DLD1 (cell line): ENCODE results near the gene IMMP2L.

ENCODE experiments used
- in situ Hi-C: cut with HindIII; loops from 2 replicates; pipeline ENCODE4 v1.10.0; 2017; ENCODE audit warnings: low sequenced_read_pairs

The IMMP2L gene

DNA sequence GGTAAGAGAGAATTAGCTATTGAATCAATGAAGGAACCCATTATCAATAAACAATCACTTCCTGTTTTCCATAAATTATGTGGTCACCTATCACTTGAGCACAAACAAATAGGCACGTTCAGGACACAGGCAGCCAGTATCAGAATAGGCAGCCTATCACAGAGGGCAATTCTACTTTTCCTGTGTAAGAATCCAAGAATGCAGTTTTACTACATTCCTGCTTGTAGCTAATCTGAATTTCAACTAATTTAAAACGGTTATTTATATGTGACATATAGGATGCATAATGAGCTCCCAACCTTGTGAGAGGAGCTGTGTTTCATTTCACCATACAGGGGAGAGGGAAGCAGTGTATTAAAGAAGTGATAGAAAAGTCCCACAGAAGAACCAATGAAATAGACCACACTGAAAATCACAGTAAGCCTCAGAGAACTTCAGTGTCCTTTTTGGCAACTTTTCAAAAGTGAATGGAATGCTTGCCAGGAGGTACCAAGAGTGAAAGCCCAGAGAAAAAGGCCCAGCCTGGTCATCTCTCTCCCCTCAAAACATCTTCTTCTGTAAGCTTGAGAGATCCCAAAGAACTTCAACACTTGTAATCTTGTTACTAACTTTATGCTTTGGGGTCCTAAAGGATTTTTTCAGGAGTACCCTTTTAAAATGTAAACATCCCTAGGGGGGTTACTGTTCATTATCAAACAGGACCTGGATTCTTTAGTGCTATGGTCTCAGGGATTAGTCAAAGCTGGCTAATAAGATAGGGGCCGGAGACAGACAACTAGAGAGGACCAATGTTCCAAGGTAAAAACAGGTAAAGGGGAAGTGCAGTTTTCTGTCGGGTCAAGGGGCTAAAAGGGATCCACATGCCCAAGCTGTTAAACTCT lies 1.3 kb downstream of the IMMP2L start:
- in situ Hi-C loops, result no loop called here

DNA sequence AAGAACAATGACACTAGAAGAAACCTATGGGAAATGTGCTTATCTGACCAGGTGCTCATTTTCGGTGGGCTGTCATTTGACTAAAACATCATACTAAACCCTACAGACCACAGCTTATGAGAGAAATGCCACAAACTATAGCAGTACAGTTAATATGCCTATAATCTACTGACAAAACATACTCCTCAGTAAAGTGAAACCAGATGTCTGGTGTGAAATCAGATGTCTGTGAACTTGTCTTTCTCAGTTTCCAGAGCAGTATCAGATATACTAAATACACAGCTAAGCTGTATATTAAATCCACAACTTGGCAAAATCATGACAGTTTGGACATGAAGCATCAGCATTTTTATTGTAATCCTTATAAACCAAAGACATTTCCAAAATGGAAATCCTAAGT lies 3.3 kb downstream of the IMMP2L start:
- in situ Hi-C loops, result no loop called here

DNA sequence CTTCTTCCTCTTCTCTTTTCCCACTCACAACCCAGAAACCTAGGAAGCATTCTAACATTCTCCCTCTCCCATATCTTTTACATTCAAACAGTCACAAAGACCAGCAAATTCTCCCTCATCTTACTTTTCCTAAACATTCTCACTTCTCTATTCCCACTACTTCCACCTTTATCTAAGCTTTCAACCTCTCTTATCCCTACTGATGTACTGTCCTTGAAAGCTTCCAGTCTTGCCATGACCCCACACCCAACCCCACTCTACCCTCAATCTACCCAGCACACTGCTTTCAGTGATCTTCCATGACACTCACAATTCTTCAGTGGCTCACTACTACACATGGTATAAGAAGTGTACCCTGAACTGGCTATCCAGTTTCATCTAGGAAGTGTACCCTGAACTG lies 5.3 kb downstream of the IMMP2L start:
- in situ Hi-C loops, result no loop called here

DNA sequence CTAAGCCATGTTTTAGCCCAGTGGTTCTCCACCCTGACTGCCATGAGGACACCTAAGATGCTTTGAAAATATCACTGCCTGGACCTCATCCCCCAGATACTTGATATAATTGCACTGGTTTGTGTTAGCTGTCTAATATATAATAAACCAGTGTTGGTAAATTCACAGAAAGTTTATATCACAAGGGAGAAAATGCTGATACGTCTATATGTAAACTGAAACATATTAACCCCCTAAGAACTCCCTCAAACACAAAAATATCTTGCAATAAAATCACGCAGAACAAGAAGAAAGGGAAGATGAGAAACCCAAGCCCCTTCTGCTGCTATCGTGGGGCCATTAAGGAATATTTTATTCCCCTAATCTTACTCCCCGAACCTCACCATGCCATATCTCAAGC lies 8.2 kb downstream of the IMMP2L start:
- in situ Hi-C loops, result no loop called here

DNA sequence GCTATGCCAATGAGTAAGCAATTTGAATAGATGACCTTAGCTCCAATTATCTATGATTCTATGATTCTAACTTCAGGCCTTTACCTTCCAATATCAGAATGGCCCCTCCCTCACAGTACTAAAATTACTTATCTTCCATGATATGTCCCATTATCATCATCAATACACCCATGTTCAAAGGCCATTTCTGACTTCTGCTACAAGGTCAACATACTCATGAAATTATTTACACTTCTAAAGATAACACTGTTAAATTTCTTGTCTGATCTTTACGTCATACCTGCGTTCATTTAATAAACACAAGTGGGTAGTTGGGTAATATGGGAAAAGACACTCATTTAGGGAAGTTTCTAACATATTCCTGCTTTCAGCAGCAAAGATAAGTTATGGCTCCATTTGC lies 21.2 kb downstream of the IMMP2L start:
- in situ Hi-C loops, result no loop called here

DNA sequence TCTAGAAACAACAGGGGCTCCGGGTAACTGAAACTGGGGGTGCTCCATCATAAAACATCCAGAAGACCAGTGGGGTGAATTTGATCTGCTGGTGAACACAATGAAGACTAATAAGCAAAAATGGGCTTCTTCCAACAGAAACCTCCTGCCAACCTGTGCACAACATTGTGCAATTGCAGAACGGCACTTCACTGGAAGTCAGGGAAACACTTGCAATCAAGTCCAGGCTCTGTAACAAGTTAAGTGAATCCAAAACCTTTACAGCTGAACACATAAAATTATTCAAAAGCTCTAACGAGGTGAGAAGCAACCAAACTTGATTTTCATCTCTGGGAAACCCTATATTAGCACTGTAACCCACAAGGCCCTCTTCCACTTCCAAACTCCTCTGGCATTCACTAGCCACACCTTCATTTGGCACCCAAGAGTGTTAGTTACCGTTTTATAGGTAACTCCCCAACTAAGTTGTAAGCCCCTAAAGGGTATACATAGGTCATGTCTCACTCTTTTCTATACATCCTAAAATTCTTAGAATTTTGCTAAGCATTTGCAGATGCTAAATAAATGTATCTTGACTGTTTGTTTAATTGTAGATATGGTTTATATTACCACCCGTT lies 22.0 kb downstream of the IMMP2L start:
- in situ Hi-C loops, result no loop called here

DNA sequence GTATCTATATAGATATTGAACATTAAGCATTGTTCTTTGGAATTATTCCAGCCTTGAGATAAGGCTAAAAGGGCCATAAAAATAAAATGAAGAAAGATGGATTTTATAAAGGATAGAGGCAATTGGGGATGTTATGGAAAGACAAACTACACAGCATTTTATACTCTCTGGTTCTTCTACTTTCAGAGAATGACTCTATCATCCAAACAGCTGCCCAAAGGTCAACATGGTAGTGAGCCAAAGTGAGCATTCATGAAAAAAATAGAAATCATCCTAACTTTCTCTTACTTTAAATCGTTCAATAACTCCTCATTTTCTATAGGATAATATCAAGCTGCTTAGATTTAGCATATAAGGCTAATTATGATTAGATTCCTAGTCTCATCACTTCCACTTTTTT lies 25.2 kb downstream of the IMMP2L start:
- in situ Hi-C loops, result no loop called here

DNA sequence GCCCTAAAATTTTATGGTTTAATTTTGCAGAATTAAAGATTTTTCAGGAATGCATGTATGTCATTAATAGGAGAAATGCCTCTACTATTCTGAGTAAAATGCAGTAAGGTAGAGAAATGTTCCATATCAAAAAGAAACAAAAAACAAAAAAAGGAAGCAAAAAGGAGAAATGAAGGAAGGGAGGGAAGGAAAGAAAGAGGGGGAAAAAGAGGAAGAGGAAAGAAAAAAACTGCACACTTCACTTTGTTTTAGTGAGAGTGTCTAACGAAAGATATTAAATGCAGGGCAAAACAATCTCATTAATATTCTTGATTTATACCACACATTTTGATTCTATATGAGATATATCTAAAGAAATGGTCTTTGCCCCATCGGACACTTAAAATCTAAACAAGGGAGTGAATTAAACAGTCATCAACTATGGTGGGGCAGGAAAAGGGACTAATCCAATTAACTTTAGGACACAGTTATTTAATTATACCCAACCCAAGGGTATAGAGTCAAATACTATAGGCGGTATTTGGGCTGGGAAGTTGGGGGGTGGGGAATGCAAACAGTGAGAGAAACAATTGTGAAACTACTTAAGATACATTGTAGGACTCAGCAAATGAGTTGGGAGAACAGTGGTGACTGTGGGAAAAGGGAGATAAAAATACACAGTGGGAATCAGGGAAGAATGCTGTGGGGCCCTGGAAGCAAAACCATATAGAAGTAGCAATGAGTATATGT lies 27.0 kb downstream of the IMMP2L start:
- in situ Hi-C loops, result no loop called here

DNA sequence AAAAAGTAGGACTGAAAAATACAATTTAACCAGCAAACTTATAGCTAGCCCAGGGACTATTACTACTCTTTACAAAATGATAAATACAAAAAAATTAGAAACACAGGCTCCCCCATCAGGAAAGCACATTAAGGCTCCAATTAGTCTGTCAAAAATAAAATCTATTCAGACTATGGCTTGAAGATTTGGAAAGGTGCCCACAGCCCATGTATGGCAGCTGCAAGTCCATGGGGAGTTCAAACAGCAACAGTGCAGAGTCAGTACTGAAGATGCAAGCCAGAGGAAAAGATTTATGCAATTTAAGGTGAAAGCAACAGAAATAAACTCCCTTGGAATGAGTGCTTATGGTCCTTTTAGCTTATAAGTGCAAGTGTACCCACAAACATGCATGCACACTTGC lies 29.7 kb downstream of the IMMP2L start:
- in situ Hi-C loops, result no loop called here

DNA sequence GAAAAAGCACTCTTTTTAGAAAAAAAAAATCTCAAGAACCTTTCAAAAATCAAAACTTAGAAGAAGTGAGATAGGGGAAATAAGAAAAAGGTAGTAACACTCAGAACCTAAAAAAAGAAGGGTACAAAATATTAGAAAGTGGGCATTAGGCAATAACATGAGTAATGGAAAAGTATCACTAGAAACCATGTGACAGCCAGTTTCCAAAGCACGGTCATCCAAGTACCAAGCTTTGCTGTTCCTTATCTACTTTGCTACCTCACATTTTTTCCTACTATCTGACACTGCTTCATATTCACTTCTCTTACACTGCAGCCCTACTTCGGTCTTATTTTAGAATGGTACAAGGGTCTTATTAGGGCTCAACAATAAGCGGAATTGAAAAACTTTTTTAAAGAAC lies 30.3 kb downstream of the IMMP2L start:
- in situ Hi-C loops, result no loop called here

DNA sequence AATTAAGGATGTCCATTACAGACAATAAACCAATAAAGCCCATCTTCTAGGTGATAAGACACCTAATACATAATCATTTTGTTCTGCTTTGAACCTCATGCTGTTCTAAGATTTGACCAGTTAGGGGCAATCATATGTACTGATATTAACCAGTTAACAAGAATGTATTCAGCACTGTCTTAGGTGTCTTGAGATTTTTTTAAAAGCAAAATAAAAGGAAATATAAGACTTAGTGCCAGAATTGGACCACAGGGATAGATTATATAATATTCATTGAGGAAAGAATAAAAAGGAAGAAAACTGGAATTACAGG lies 32.0 kb downstream of the IMMP2L start:
- in situ Hi-C loops, result no loop called here

DNA sequence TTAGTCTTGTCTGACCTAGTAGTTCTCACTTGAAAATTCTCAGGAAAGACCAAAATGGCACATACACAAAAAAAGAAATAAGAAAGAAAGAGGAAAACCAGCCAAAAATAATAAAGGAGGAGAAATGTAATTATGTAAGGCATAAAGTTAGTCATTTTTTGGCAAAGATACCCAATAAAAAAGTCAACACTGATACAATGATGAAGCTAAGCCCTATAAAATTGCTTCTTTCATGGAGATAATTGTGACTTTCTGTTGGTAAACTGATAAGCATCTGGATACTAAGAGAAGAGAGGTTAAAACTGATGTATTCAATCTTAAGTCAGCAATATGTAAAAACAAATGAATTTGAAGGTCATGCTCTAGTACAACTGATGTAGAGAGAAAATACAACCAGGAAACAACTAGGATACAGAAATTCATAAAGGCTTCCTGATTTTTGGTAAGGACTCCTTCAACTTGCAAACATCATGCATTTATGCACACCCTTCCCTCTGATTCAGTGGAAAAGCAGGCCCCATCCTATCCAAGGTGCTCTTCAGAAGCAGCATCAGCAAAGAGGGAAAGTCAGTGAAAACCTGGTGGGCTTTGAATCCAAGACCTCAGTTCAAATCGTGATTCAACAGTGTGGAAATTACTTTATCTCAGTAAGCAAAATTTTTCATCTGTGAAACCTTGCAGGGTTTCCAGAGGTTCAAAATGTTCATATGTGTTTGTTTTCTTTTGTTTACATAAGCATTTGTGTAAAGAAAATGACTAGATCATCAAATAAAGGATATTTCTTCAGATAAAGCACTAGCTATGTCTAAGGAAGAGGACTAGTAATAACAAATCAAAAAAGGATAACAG lies 32.6 kb downstream of the IMMP2L start:
- in situ Hi-C loops, result no loop called here

DNA sequence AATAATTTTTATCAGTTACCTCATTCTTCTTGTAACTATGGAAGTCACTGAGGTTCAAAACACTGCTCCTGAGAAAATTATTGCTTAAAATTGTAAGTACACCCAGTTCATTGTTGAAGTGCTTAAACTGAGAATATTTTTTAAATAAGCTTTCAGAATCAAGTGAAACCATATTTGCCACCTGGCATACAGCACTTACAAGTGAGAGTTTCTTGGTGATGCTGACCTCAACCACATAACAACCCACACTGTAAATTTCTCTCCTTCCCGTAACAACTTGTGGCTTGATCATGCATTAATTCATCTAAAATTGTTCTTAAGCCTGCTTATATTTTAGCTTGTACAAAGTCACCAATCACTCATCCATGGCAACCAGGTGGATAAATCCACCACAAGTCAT lies 34.0 kb downstream of the IMMP2L start:
- in situ Hi-C loops, result no loop called here

DNA sequence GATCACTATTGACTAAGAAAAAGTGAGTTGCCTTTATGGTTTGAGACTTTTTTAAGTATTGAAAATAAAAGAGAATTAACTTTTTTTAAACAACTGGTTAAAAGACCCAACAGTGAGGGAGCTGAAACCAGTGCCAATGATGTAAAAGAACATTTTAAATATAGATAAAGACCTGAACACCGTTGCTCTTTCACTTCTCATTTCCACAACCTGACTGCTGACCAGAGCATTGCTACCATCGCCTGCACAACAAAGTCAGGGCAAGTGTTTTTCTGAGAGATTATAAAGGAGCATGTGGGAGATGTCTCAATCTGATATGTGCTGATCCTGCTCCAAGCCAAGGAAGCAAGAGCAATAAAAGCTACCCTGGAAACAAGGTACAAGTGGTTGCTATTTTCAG lies 34.7 kb downstream of the IMMP2L start:
- in situ Hi-C loops, result no loop called here

DNA sequence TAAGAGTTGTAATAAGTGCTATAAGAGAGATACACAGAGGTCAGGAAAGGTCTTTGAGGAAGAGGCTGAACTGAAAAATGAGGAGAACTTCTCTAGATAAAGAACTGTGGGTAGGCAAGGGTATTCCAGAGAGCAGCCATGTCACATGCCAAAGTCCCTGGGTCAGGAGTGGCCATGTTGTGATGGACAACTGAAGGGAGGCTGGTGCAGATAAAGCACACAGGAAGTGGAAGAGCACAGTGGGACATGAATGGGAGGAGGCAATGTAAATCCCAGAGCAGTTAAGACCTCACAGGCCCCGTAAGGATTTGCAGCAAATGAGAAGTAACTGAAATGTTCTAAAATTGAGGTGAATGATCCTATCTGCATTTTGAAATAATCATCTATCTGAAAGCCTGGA lies 37.2 kb downstream of the IMMP2L start:
- in situ Hi-C loops, result no loop called here

DNA sequence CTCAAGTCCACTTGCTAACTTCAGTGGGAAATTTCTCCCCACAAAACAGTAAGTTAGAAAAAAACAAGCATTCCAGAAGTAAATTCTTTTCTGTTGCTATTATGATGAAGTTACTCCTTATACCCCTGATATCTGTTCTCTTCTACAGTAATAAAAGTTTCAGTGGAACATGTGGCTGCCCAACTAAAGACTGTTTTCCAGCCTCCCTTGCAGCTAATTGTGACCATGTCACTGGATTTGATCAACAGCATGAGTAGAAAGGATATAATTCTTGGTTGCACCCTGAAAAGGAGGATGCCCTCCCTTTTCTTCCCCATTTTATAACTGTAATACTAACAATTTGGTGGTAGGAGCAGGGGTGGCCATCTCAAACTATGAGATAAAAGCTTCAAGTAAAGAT lies 40.6 kb downstream of the IMMP2L start:
- in situ Hi-C loops, result no loop called here

DNA sequence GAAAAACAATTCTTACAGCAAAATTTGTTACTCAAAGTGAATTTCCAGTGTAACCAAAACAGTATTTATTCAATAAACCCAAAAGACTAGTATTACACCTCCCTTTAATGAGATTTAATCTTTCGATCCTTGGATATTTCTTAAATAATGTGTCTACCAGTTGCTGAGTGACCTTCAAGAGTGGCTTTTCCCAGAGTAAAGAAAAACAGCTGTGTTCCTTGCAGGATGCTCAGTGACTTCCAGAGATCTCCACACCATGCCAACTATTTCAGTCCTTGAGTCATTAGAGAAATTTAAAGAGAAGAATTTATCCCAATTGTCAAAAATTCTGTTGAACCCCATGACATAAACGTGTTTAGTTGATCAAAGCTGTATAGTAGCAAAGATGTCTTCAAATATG lies 44.0 kb downstream of the IMMP2L start:
- in situ Hi-C loops, result no loop called here

DNA sequence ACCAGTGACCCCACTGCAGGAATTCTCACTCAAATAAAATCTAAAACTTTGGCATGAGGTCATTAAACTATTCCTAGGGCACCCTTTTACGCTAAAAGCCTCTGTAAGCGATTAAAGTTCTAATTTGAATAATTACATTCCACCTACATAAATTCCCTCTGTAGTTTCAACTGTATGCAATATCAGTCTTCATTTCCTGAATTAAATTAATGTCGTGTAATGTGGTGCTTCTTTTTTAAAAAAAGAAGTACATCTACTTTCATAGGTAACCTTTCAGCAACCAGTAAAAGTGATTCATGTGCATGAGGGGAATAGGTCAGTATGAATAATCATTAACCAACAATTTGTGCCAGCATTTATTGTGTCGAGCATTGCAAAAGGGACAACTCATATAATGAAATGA lies 44.7 kb downstream of the IMMP2L start:
- in situ Hi-C loops, result no loop called here

DNA sequence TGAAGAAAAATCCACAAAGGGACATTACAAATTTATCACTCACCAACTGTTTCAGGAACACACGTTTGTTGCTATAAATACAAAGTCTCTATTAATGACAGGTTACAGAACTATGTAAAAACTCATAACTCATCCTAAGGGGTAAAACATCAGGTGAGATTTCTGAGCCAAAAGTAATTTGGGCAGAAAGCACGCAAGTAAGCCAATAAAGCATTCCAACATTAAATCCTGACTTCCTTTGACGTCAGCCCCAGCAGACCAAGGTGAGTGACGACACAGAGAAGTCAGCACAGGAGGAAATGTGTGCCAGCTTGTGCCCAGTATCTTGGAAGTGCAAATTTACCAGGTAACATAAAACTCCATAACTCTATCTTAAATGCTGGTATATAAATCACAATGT lies 45.7 kb downstream of the IMMP2L start:
- in situ Hi-C loops, result no loop called here

DNA sequence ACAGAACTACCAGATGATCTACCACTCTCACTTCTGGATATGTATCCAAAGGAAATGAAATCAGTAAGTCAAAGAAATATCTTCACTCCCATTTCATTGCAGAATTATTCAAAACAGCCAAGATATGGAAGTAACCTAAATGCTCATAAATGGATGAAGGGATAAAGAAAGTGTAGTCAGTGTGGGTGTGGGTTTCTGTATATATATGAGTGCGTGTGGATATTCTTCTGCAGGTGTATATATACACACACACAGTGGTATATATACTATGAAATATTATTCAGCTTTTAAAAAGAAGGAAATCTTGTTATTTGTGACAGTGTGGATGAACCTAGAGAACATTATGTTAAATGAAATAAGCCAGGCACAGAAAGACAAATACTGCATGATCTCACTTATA lies 48.7 kb downstream of the IMMP2L start:
- in situ Hi-C loops, result no loop called here

DNA sequence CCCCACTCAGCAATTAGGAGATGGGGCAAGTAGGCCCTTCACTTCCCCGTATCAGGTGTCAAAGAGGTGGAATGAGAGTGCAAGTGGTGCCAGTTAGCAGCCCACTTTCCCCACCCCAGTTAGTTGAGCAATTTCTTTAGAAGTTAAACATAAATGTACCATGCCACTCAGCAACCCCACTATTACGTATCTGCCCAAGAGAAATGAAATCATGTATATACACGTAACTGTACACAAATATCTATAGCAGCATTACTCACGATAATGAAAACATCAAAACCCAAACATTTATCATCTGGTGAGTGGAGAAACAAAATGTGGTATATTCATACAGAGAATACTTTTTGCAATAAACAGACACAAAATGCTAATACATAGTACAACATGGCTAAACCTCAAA lies 50.4 kb downstream of the IMMP2L start:
- in situ Hi-C loops, result no loop called here
